Upper lobe of left lung (tissue), 6 donors: ENCODE measurements around the gene CCR5AS.
"Not testable (repeated sequence)": the region's sequence is repeated elsewhere in the genome, so short reads cannot be mapped to it uniquely, and the experiment has no call there.

Source experiments
- ATAC-seq, 2 donors: fragments of 200-7000 bp; cut with Tn5 transposase; one replicate each; pipeline ENCODE4 v1.9.1; 2022; ENCODE audit warnings: mild to moderate bottlenecking in 2 of 2, moderate library complexity in 2 of 2; ENCODE audit not compliant: low FRiP score in 2 of 2
- DNase-seq, 2 donors: peaks; one replicate each; pipeline ENCODE4 v3.0.0-alpha.2; 2019 to 2020
- H3K27ac ChIP-seq, 4 donors: fragments of 200-600 bp; sonication (generic); one replicate each; pipeline ENCODE4 v1.5.1; 2016 to 2019
- H3K27me3 ChIP-seq, 4 donors: fragments of 200-600 bp; sonication (generic); one replicate each; pipeline ENCODE4 v1.5.1; 2017 to 2019
- H3K36me3 ChIP-seq, 4 donors: fragments of 200-600 bp; sonication (generic); one replicate each; pipeline ENCODE4 v1.5.1; 2016 to 2019
- H3K4me1 ChIP-seq, 4 donors: fragments of 200-600 bp; sonication (generic); one replicate each; pipeline ENCODE4 v1.5.1; 2018 to 2019
- H3K4me3 ChIP-seq, 4 donors: fragments of 200-600 bp; sonication (generic); one replicate each; pipeline ENCODE4 v1.5.1; 2017 to 2019; ENCODE audit warnings: mild to moderate bottlenecking in 2 of 4, moderate library complexity in 1 of 4
- H3K9me3 ChIP-seq, 4 donors: fragments of 200-600 bp; sonication (generic); one replicate each; pipeline ENCODE4 v1.5.1; 2018 to 2019
- EP300 ChIP-seq, 4 donors: sonication (generic); formaldehyde crosslinking; IDR thresholded peaks; one replicate each; pipeline ENCODE4 v1.5.1; 2017; ENCODE audit warnings: antibody characterized with exemption in 4 of 4, control low read depth in 2 of 4
- POLR2A ChIP-seq, 4 donors: fragments of 450-650 bp; IDR thresholded peaks; one replicate each; pipeline ENCODE4 v1.5.1; 2016 to 2017; ENCODE audit warnings: antibody characterized with exemption in 4 of 4, mild to moderate bottlenecking in 2 of 4
- POLR2AphosphoS5 ChIP-seq, 2 donors: sonication (generic); formaldehyde crosslinking; IDR thresholded peaks; one replicate each; pipeline ENCODE4 v1.5.1; 2017; ENCODE audit warnings: antibody characterized with exemption in 2 of 2
- WGBS, 2 donors: methylation state at CpG; one replicate each; pipeline ENCODE4 v1.1.5; 2017 to 2018; 5-methylcytosine and 5-hydroxymethylcytosine counted together
- TF ChIP-seq, protein P1 (sequence below), 6 experiments: fragments of 450-650 bp in 4 of 6; fragments of 200-600 bp in 2 of 6; sonication (generic) in 2 of 6; IDR thresholded peaks; one replicate each; pipeline ENCODE4 v1.5.1; 2016 to 2019; ENCODE audit warnings: antibody characterized with exemption in 6 of 6
- donor health status: DM: no; HTN: no; CAD: no; lungs with moderate emphysema.
- donor health status: DM: no; HTN: yes; CAD: no; lungs with severe emphysema.

CCR5AS gene

GRCh38 chr3:46335541-46335940 lies 71.3 kb downstream of the CCR5AS start:
- no peaks in the 10 kb centered on the region for H3K27me3 ChIP-seq
- DNase-seq (no peak), ATAC-seq (no peak)
- peaks cover 5 to 21% (median 12%) of the 10 kb centered on the region in 4 donors for H3K9me3 ChIP-seq
- H3K27ac ChIP-seq = no peak overlapping the region
- no peaks in the 10 kb centered on the region for H3K4me1 ChIP-seq
- TF ChIP-seq POLR2AphosphoS5 (IDR thresholded peaks at IDR 0.05) = no peak
- TF ChIP-seq, protein P1, sequence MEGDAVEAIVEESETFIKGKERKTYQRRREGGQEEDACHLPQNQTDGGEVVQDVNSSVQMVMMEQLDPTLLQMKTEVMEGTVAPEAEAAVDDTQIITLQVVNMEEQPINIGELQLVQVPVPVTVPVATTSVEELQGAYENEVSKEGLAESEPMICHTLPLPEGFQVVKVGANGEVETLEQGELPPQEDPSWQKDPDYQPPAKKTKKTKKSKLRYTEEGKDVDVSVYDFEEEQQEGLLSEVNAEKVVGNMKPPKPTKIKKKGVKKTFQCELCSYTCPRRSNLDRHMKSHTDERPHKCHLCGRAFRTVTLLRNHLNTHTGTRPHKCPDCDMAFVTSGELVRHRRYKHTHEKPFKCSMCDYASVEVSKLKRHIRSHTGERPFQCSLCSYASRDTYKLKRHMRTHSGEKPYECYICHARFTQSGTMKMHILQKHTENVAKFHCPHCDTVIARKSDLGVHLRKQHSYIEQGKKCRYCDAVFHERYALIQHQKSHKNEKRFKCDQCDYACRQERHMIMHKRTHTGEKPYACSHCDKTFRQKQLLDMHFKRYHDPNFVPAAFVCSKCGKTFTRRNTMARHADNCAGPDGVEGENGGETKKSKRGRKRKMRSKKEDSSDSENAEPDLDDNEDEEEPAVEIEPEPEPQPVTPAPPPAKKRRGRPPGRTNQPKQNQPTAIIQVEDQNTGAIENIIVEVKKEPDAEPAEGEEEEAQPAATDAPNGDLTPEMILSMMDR (IDR thresholded peaks at IDR 0.05) = no peak
- no peak for TF ChIP-seq EP300 (IDR thresholded peaks at IDR 0.05)
- no peaks in the 10 kb centered on the region for H3K36me3 ChIP-seq
- 78 to 82% methylated on average over 3 of the region's 3 CpGs for WGBS, 2 donors
- H3K4me3 ChIP-seq = no peak overlapping the region

GRCh38 chr3:46334741-46335478 lies 72.0 kb downstream of the CCR5AS start:
- peak in 1 of 2 donors; percentile 17 for ATAC-seq
- Histone ChIP-seq H3K27me3 (no peaks in the 10 kb centered on the region), H3K4me1 (no peaks in the 10 kb centered on the region), H3K36me3 (no peaks in the 10 kb centered on the region), H3K9me3 (peaks cover 5 to 19% (median 12%) of the 10 kb centered on the region in 4 donors), H3K27ac (no peak overlapping the region), H3K4me3 (no peak overlapping the region)
- 59 to 63% methylated on average over 4 of the region's 4 CpGs for WGBS, 2 donors
- no peak for DNase-seq
- TF ChIP-seq POLR2AphosphoS5 (IDR thresholded peaks at IDR 0.05) (no peak), POLR2A (IDR thresholded peaks at IDR 0.05) (no peak), EP300 (IDR thresholded peaks at IDR 0.05) (no peak)
- TF ChIP-seq, protein P1 (IDR thresholded peaks at IDR 0.05) = no peak

- not testable (repeated sequence) for H3K4me3 ChIP-seq, H3K4me1 ChIP-seq, H3K9me3 ChIP-seq, H3K27me3 ChIP-seq, H3K36me3 ChIP-seq, ATAC-seq, DNase-seq, H3K27ac ChIP-seq
- 90 to 92% methylated on average over 3 of the region's 3 CpGs for WGBS, 2 donors
Measured at GRCh38 chr3:46330676-46331075, 76.2 kb downstream of the CCR5AS start.

DNA sequence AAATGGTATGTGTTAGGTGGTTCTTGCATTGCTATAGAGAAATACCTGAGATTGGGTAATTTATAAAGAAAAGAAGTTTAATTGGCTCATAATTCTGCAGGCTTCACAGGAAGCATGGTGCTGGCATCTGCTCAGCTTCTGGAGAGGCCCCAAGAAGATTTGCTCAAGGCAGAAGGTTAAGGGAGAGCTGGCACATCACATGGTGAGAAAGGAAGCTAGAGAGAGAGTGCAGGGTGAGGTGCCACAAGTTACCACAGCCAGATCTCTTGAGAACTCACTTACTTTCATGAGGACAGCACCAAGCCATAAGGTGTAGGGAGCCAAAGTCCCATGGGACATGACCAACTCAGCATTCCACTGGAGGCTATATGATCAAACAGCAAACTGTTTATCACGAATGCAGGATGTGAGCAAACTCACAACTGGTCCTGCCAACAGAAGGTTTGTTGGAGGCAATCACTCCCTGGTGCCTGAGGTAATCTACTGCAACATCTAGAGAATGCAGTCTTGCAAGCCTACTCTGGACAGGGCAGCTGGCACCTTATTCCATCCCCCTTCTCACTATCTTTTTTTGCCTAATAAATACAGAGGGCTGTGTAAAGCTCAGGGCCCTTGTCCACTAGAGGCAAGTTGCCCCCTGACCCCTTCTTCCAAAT lies 81.1 kb downstream of the CCR5AS start:
- no peak overlapping the region for H3K27ac ChIP-seq
- H3K4me3 ChIP-seq = no peak overlapping the region
- TF ChIP-seq, protein P1 (IDR thresholded peaks at IDR 0.05) = no peak
- no peak for TF ChIP-seq EP300 (IDR thresholded peaks at IDR 0.05)
- TF ChIP-seq POLR2AphosphoS5 (IDR thresholded peaks at IDR 0.05) = no peak
- TF ChIP-seq POLR2A (IDR thresholded peaks at IDR 0.05) = no peak
- ATAC-seq (no peak), DNase-seq (no peak)
- no peaks in the 10 kb centered on the region for H3K27me3 ChIP-seq
- 60 to 80% methylated on average over 1 of the region's 1 CpG for WGBS, 2 donors
- peaks cover 0 to 3% (median 0%) of the 10 kb centered on the region in 4 donors for H3K9me3 ChIP-seq
- H3K36me3 ChIP-seq = no peaks in the 10 kb centered on the region
- H3K4me1 ChIP-seq = no peaks in the 10 kb centered on the region

DNA sequence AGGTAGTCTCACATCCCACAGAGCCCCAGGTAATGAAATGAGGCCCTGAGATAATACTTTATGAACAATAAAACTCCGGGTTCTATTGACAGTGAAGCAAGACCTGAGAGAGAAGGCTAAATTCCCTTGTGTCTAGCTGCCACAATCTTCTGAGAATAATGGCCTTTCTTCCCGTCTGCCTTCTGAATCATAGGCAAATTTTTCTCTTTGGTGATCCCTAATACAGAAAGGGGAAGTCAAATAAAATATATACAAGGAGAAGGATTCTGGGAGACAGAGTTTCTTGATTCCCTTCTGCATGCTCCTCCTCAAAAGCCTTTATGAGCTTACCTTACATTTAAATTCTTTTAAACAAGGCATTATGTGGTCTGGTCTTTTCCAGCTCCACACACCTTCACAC lies 82.8 kb downstream of the CCR5AS start:
- TF ChIP-seq EP300 (IDR thresholded peaks at IDR 0.05) = no peak
- no peak for TF ChIP-seq POLR2AphosphoS5 (IDR thresholded peaks at IDR 0.05)
- TF ChIP-seq, protein P1 (IDR thresholded peaks at IDR 0.05) = no peak
- TF ChIP-seq POLR2A (IDR thresholded peaks at IDR 0.05) = no peak
- WGBS, 2 donors = 76 to 86% methylated on average over 2 of the region's 2 CpGs
- peaks cover 0 to 3% (median 0%) of the 10 kb centered on the region in 4 donors for H3K9me3 ChIP-seq
- H3K4me3 ChIP-seq = no peak overlapping the region
- no peak overlapping the region for H3K27ac ChIP-seq
- ATAC-seq = no peak
- H3K4me1 ChIP-seq = no peaks in the 10 kb centered on the region
- no peak for DNase-seq
- no peaks in the 10 kb centered on the region for H3K27me3 ChIP-seq
- no peaks in the 10 kb centered on the region for H3K36me3 ChIP-seq
